Fibroblast of peridontal ligament (primary cell): Measurements from ENCODE around the gene SYNGR2.

Experiments
- DNase-seq: peaks from one replicate; pipeline ENCODE4 v3.0.0-alpha.2; 2010; ENCODE audit errors: extremely low read depth

Gene SYNGR2

DNA sequence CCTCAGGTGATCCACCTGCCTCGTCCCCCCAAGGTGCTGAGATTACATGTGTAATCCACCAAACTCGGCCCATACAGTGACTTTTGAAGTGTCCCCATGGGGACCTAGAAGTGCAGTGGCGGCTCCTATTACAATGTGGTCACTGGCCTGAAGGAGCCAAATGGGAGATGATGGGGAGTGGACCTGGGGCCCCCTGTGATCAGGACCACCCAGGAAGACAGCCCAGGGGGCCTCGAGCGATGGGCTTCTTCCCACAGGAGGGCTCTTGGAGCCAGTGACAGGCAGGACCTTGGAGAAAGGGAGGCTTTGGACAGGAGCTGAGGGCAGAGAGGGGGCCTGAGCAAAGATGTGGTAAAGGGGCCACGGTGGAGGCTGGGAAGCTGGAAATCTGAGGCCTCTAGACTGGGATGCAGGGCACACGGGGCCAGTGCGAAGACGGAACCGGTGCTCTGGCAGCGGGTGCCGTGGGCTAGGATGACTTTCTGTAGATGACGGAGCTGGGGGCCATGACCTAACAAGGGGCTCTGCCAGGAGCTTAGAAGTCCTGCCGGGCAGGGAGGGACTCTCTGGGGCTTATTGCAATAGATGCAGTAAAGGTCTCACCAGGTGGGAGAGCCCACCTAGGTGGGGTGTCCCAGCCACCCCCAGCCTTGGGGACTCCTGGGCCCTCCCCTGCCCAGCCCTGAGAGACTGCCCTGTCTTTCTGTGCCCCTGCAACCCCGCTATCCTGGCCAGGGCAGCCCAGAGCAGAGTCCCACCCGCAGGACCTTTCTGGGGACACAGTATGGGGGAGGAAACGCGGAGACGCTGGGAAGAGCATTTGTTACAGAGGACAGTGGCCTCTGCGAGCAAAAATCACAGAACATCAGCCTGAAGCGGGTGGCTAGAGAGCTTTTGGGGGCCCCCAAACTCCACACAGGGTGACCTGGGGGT, 24.9 kb upstream of the SYNGR2 start:
- no peak for DNase-seq

DNA sequence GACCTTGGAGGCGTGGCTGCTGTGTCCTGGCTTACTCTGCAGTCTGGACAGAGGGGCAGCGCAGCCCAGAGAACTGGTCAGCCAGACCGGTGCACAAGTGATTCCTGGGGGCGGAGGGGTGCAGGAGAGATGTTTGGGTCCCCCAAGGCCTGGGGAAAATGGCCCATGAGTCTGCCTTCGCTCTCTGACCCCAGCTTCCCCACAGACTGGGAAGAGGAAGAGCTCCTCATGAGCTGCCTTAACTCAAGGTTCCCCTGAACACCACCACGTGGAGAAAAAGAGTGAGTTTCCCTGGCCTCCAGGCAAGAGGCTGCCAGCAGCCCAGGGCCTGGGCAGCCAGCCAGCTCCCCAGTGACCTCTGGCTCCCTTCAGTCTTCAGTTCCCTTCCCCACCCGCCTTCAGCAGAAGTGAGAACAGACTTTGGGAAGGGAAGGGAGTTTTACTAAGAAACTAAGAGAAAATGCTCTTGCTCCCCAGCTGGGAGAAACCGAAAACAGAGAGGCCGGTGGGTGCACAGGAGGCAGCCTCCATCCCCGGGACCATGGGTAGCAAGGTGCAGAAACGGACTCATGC, 24.1 kb upstream of the SYNGR2 start:
- peak; percentile 85 for DNase-seq

DNA sequence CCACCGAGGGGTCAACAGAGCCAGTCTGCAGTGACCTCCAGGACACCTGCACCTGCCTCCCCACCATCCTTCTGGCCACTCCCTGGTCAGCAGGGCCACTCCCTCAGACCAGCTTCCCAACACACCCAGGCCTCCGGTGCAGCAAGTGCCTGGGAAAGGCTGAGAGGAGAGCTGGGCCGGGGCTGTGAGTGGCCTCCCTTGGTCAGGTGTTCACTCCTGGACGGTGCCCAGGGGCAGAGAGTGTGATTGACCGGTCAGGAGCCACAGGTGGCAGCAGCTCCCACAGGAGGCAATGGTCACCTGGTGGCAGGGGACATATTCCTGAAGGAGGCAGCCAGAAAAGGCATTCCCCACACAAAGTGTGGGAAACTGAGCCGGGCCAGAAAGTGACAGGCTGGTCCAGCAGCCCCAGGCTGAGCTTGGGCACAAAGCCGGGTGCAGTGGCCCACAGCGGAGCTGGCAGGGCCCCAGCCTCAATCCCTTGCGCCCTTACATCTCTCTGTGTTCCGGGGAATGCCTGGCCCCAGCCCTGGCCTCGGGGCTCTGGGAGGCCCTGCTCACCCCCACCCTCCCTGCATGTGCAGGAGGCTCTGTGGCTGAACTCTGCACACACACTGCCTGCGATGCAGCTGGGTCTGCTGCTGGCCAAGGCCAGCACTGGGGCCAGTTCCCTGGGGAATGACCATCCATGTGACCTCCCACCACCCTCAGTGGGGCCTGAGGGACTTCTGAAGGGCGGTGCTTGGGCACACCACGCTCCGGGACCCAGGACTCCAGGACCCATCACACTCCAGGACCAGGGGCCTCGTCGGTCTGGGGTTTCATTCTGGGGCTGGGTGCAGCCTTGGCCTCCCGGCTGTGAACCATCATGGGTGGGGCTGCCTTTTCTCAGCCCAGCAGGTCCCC, 23.4 kb upstream of the SYNGR2 start:
- no peak for DNase-seq

DNA sequence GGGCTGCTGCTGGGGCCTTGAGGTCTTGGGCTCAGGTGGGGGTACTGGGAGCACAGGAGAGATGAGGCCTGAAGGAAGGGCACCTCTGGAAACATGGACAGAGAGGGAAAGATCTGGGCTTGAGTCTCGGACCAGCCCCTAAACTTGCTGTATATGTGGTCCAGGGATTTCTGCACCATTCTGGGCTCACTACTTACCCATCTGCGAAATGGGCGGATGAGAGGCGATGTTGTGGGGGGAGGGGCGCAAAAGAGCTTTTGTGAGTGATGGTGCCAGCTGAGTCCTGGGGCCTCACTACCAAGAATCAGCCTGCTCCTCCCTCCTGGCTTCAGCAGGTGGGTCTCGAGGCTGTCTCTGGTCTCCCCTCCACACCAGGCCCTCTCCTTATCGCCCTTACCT, 21.9 kb upstream of the SYNGR2 start:
- no peak for DNase-seq

DNA sequence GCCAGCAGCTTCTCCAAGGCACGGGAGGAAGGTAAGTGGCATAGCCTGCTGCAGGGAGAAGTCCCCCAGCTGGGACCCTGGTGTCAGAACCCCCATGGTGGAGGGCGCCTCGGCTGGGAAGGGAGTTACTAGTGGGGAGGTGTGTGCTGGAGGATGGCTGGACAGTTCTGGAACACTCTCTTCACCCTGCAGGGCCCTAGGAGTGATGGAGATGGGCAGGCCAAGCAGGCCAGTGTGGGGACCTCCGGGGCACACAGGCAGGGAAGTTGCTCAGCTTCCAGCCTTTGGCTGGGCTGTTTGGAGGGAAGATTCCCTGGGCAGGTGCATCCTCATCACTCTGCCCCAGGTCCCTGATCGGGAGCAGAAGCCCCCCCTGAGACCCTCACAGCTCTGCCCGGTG, 21.5 kb upstream of the SYNGR2 start:
- DNase-seq: no peak

DNA sequence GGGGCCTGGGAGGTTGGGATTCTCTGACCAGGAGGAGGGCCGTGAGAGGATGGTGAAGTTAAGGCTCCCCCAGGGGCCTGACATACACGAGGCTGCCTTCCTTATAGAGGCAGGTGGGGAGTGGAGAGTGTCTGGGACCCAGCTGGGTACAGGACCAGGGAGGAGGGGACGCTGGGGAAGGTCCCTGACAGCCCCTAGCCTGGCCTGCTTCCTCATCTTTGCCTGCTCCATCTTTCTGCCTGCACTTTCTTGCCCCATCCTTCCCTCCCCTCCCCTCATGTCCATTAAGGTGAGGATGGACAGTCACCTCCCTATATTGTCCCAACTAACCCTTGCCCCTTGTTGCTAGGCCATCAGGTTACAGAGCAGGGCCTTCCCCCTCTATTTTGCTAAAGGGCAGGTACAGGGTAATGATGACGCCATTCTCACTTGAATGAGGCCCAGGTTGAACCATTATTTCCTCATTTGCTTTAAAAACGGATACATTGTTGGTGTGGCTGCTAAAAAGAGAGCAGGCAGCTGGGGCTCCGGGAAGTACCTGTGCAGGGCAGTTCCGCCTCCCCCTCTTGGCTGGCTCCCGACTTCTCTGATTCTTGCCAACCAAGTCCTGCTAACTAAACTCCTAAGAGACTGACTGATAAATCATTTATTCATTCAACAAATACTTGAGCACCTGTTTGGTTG, 20.9 kb upstream of the SYNGR2 start:
- DNase-seq: no peak

DNA sequence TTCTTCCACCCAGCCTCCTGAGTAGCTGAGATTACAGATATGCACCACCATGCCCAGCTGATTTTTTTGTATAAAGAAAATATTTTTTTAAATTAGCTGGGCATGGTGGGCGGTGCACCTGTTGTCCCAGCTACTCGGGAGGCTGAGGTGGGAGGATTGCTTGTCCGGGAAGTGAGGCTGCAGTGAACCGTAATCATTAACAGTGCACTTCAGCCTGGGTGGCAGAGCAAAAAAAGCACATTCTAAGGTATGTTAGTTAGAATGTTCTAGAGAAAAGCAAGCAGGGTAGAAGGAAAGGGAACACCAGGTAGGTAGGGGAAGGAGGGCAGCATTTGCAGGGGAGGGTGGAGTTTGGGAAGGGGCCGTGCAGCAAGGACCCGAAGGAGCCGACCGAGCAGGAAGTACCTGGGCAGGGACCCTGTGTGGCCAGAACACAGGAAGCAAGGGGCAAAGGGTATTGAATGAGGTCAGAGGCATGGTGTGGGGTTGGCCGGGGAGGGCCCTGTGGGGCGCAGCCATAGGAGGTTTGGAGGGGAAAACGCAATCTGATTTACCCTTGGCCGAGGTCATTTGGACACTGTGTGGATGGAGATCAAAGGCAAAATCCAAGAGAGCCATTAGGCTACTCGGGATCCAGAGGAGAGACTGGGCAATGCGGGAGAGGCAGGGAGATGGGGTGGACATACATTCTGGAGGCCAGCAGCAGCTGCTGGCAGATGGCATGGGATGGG, 19.9 kb upstream of the SYNGR2 start:
- no peak for DNase-seq

DNA sequence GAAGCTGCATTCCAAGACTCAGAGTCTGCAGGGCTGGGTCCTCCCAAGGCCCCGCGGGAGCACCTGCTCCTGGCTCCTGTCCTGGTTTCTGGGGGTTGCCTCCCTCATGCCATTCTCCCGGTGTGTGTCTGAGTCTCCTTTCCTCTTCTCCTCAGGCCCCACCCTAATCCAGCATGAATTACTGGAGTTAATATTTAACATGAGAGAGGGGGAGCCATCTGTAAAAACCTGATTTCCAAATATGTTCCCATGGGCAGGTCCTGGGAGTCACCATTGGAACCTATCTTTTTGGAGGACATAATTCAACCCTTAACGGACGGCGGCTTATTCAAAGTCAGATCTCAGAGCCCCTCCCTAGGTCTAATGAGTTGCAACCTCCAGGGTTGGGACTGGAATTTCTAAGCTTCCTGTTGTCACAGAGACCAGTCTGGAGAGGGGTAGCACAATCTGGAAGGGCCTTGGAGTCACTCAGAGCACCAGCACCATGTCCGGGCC, 16.8 kb upstream of the SYNGR2 start:
- no peak for DNase-seq

DNA sequence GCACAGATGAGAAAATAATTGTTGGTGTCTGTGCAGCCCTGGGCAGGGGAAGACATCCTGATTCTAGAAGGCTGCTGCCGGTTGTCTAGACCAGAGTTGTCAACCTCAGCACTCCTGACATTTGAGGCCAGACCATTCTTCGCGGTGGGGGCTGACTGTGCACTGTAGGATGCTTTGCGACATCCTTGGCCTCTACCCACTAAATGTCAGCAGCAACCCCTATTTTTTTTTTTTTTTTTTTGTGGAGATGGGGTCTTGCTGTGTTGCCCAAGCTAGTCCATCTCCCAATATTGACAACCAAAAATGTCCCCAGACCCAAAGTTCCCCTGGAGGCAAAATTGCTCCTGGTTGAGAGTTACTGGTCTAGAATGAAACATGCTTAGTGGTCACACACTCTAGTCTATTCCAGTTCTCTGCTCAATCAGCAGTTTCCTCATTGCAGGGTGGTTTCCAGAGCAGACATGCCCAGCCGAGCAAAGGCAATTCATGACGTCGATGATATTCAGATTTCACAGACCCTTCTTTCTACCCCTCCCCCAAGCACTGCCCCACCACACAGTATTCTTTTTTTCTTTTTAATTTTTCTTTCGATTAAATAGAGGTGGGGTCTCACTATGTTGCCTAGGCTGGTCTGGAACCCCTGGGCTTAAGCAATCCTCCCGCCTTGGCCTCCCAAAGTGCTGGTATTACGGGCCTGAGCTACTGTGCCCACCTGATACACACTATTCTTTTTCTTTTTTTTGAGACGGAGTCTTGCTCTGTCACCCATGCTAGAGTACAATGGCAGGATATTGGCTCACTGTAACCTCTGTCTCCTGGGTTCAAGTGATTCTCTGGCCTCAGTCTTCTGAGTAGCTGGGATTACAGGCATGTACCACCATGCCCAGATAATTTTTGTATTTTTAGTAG, 13.2 kb upstream of the SYNGR2 start:
- no peak for DNase-seq

DNA sequence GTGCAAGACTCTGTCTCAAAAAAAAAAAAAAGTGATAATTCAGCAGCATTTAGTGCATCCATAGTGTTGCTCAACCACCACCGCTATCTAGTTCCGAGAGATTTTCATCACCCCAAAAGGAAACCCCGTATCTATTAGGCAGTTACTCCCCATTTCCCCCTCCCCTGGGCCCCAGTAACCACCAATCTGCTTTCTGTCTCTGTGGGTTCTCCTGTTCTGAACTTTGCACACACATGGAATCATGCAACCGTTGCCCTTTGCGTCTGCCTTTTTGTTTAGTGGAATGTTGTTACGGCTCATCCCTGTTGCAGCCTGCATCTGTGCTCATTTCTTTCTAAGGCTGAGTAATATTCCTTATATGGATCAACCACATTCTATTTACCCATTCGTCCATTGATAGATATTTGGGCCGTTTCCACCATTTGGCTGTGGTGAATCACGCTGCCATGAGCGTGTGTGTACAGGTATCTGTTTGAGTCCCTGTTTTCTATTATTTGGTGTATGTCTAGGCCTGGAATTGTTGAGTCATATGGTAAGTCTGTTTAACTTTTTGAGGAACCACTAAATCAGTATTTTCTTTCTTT, 8.7 kb upstream of the SYNGR2 start:
- DNase-seq: peak; percentile 43

DNA sequence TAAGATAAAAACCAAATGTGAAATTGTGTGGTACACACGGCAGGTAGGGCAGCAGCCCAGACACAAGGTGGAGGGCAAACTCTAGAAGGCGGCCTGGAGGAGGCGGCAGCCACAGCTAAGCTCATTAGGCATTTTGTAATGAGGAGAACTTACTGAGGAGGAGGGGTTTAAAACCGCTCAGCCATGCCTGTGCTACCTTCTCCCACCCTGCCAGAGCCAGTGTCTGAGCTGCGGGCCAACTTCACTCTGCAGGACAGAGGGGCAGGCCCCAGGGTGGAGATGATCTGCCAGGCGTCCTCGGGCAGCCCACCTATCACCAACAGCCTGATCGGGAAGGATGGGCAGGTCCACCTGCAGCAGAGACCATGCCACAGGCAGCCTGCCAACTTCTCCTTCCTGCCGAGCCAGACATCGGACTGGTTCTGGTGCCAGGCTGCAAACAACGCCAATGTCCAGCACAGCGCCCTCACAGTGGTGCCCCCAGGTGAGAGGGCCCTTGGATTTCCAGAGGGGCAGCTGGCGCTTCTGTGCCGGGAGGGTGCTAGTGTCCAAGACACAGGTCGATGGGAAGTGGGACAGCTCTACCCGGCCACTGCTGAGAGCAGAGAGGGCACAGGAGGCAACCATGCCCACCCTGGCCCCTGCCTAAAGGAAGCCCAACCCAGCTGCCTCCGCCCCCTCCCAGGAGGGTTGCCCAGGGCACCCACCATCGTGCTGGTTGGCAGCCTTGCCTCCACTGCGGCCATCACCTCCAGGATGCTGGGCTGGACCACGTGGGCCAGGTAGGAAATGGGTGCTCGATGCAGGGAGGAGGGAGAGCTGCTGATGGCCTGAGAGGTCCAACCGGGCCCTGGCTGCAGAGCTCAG, 4.3 kb upstream of the SYNGR2 start:
- DNase-seq: no peak

DNA sequence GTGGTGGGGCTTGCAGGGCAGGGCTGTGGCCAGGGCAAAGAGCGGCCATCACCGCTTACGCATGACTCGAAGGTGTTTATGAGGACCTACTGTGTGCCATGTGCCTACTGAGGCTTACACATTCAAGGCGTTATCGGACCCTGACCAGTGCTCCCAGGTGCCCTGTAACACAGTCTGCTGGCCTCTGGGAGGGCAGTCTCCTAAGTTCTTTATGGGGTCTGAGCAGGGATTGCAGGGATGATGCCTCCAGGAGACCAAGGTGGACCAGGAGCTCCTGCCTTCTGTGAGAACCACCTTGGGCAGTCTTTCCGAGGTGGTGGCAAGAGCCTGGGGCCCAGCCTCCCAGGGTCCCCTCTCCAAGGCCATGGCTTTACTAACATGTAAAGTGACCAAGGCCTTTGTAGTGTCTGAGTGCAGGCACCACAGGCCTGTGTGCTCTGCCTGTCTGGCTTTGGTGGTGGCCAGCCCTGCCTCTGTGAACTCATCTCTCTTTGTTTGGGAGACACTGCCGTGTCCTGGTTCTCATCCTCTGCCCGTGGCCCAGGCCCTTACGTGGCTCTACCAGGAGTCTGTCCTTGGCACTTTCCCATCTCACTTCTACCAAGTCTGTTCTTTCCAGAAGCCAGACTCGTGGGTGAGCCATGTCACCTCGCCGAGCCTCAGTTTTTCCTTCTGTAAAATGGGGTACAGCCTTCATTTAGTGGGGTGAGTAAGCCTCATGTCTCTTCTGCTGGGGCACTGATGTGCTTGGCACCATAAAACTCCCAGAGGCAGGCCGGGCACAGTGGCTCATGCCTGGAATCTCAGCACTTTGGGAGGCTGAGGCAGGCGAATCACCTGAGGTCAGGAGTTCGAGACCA, 3.4 kb upstream of the SYNGR2 start:
- no peak for DNase-seq

DNA sequence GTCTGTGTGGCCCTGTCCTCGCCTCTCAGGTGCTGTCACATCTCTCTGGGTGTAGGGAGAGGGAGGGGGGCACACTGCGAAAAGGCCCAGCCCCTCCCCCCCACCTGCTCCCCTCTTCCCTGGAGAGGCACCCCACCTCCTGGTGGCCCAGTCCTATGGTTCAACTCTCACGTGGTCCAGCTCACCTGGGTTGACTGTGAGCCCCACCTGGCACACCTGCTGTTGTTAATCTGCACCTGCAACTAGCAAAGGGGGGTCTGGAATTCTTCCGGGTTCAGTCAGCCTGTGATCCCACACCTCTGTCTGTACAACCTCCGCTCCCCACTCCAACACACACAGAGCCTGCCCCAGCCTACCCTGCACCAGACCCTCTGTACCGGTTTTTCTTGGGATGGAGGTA, 2.0 kb upstream of the SYNGR2 start:
- no peak for DNase-seq

DNA sequence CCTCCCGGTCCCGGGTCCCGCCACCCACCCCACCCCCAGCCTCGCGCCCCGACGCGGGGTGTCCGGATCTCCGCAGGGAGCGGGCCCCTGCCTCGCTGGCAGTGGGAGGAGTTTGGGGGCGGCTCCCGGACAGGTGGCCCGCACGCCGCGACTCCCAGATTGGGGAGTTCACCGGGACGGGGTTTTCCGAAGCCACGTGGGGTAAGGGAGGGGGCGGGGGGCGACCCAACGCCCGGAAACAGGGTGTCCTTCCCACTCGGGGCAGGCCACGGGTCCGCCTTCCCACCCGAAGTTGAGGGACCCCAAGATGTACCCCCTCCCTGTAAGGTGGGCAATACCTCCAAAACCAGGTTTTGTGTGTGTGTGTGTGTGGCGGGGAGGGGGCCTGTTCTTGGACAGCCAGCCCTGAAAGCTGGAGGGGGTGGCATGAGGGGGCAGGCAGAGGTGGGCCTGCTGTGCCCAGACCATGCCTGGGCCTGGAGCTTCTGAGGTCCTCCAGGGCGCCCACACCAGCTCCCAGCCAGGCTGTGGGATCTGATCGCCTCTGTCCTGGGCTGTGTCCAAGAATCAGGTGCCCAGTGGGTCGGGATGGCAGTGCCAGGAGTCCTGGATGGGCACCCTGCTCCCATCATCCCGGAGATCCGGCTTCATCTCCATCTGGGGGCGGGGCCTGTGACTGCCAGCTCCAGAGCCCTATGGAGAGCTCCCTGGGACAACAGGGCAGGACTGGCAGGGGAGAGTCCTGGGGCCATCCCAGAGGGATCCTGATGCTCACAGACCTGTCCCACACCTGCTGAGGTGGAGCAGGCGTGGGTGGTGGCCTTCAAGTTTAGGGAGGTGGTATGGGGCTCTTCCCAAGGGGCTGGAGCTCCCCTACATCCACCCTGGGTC, 767 bp downstream of the SYNGR2 start:
- DNase-seq: no peak

DNA sequence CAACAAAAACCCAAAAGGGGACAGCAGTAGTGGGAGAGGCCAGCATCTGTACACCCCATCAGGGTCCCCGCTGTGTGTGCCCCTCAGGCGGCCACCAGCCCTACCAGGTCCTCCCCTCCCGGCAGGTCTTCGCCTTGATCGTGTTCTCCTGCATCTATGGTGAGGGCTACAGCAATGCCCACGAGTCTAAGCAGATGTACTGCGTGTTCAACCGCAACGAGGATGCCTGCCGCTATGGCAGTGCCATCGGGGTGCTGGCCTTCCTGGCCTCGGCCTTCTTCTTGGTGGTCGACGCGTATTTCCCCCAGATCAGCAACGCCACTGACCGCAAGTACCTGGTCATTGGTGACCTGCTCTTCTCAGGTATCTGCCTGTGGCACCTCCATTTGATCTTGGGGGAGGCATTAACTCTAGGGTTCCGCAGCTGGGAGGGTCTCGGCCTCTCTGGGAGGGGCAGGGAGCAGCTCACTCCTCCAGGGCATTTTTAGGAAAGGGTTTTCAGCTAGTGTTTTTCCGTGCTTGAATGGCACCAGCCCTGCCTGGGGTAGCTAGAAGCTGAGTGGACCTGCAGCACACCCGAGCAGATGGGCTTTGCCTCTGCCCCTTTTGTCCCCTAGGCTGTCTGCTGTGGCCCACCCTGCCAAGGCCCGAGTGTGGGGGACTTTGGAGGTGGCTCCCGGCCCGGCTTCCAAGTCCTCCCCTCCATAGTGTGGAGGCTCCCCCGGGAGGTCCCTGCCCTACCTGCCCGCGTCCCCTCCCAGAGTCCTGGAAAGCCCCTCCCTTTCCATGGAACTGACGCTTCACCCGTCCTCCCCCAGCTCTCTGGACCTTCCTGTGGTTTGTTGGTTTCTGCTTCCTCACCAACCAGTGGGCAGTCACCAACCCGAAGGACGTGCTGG, 2.6 kb downstream of the SYNGR2 start:
- no peak for DNase-seq
